D721Med (cell line): ENCODE data around the gene GC.
"Not testable (repeated sequence)": the region's sequence is repeated elsewhere in the genome, so short reads cannot be mapped to it uniquely, and the experiment has no call there.

Source experiments
- DNase-seq: peaks from one replicate; pipeline ENCODE4 v3.0.0; 2011; ENCODE audit warnings: low spot score; ENCODE audit not compliant: insufficient read length
- FAIRE-seq: peaks from 2 replicates; lab custom pipeline; 2011; peaks lifted over from hg19 to GRCh38; lab: Jason Lieb, UNC
- TF ChIP-seq, protein P1 (sequence below): IDR thresholded peaks from 2 replicates; pipeline ENCODE4 v1.5.1; 2012; ENCODE audit warnings: mild to moderate bottlenecking, control low read depth; ENCODE audit not compliant: insufficient read depth; ENCODE audit errors: missing control alignments

GC gene

DNA sequence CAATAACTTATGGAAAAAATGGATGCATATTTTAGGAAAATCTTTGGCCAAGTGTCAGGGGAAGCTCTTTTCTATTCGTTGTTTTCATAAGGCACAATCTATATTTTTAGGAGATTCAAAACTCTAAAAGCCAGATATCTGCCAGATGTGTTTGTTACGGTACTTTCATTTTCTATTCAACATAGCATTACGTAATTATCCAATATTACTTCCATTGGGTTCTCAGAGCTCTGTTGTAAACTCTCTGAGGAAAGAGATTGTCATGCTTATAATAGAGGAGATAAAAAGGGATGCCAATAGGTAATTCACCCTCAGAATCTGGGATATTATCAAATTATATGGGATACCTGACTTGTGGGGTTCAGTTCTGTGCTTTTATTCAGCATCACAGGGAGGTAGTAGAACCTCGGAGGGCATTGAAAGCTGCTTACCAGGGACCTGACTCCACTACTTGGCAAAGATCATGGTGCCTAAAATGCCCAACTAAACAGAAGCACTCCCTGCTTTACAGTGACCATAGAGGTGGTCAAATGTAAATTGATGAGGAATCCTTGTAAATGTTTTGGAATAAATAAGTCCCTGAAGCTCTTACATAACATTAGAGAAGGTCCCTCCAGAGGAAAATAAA is 32.9 kb upstream of the GC start:
- no peak for FAIRE-seq
- TF ChIP-seq, protein P1, sequence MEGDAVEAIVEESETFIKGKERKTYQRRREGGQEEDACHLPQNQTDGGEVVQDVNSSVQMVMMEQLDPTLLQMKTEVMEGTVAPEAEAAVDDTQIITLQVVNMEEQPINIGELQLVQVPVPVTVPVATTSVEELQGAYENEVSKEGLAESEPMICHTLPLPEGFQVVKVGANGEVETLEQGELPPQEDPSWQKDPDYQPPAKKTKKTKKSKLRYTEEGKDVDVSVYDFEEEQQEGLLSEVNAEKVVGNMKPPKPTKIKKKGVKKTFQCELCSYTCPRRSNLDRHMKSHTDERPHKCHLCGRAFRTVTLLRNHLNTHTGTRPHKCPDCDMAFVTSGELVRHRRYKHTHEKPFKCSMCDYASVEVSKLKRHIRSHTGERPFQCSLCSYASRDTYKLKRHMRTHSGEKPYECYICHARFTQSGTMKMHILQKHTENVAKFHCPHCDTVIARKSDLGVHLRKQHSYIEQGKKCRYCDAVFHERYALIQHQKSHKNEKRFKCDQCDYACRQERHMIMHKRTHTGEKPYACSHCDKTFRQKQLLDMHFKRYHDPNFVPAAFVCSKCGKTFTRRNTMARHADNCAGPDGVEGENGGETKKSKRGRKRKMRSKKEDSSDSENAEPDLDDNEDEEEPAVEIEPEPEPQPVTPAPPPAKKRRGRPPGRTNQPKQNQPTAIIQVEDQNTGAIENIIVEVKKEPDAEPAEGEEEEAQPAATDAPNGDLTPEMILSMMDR: no peak
- DNase-seq: no peak

- TF ChIP-seq, protein P1: no peak
- FAIRE-seq (no peak), DNase-seq (no peak)
These were observed 30.6 kb upstream of the GC start for GRCh38 chr4:71814433-71814832.

GRCh38 chr4:71809805-71810204 is 25.9 kb upstream of the GC start:
- DNase-seq, FAIRE-seq: not testable (repeated sequence)

DNA sequence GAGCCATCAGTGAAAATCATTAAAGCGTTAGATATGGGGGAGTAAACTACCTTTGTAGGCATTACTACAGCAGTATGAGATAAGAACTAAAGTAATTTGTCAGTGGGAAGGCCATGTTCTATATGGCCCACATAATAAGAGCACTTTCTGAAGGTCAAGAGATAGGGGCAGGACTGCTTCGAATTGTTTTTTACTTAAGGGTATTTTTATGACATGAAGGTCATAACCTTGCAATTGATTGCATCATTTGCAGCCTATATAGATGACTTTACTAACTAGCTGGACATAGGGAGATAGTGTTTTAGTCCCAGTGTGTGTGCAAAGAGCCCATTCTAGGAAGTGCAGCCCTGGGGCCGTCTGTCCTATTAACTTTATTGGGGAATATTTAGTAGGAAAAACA is 23.6 kb upstream of the GC start:
- no peak for DNase-seq
- TF ChIP-seq, protein P1: no peak
- no peak for FAIRE-seq

DNA sequence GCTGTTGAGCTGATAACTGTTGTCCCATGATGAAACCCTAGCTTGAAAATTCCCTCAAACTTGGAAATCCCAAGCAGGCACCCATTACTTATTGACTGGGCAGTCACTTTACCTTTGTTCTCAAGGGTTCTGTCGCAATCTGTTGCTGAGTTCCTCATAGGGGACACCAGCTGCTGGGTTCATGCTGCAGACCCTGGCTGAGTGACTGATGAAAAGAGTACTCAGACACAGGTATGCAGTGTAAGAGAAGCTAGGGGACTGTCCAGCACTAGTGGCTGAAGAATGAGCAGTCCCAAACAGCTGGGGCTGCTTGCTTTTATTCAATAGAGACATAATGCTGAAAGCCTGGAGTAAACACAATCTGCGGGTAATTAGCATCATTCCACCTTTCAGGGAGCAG is 21.4 kb upstream of the GC start:
- not testable (repeated sequence) for DNase-seq, FAIRE-seq

- not testable (repeated sequence) for FAIRE-seq, DNase-seq
These were observed 20.3 kb upstream of the GC start for GRCh38 chr4:71804017-71804697.

- TF ChIP-seq, protein P1: no peak
- DNase-seq (no peak), FAIRE-seq (no peak)
These were observed 2.1 kb upstream of the GC start for GRCh38 chr4:71785959-71786358.

DNA sequence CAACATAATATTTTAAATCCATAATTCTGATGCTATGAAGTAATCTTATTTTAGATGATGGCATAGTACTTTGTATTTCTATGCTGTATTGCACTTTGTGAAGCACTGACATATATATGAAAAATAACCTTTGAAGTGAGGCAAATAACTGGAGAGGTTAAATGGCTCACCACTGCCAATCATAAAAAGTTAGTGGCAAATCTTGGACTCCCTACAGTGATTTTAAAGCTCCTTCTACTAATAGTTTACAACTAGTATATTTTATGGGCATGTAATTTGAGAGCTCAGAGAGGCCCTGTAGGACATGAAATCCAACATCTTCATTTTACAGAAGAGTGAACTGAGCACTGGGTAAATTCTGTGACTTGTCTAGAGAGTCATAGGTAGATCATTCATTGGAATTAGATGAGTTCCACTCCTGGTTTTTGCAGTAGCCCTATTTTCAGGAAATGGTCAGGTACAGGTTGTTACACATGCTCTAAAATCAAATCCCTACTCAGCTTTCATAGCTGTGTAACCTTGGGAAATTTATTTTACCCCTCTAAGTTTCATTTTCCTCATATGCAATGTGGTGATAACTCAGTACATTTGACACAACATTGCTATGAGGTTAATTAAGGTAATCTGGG is 804 bp upstream of the GC start:
- TF ChIP-seq, protein P1: no peak
- FAIRE-seq (no peak), DNase-seq (no peak)
